Measurements from ENCODE around the gene PARD6G.

Gene PARD6G

DNA sequence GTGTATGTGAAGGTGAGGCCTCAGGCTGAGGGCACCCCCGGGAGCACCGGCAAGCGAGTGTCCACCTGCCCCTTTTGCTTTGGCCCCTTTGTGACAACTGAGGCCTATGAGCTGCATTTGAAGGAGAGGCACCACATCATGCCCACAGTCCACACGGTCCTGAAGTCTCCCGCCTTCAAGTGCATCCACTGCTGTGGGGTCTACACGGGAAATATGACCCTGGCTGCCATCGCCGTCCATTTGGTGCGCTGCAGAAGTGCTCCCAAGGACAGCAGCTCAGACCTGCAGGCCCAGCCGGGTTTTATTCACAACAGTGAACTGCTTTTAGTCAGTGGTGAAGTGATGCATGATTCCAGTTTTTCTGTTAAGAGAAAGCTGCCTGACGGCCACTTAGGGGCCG, 109.3 kb downstream of the PARD6G start:
- no peak overlapping the region for H3K4me3 ChIP-seq (ENCODE audit: low read depth, low read length)
- TF ChIP-seq CTCF (IDR thresholded peaks at IDR 0.05; ENCODE audit: borderline replicate concordance, insufficient read depth, low read depth, low read length): no peak

DNA sequence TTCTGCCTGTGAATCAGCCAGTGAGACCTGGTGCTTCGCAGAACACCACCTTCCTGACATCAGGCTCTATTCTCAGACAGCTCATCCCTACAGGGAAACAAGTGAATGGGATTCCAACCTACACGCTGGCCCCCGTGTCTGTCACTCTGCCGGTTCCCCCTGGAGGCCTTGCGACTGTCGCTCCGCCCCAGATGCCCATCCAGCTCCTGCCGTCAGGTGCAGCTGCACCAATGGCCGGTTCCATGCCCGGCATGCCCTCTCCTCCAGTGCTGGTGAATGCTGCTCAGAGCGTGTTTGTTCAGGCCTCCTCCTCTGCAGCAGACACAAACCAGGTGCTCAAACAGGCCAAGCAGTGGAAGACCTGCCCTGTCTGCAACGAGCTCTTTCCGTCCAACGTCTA, 110.2 kb downstream of the PARD6G start:
- no peak for TF ChIP-seq CTCF (IDR thresholded peaks at IDR 0.05; ENCODE audit: borderline replicate concordance, insufficient read depth, low read depth, low read length)
- no peak overlapping the region for H3K4me3 ChIP-seq (ENCODE audit: low read depth, low read length)

DNA sequence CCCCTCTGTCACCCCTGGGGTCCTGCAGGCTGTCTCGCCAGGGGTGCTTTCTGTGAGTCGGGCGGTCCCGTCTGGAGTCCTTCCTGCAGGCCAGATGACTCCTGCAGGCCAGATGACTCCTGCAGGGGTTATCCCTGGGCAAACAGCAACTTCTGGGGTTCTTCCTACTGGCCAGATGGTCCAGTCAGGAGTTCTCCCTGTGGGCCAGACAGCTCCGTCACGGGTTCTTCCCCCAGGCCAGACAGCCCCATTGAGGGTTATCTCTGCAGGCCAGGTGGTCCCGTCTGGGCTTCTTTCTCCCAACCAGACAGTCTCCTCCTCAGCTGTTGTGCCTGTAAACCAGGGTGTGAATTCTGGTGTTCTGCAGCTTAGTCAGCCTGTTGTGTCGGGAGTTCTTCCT, 110.6 kb downstream of the PARD6G start:
- no peak overlapping the region for H3K4me3 ChIP-seq (ENCODE audit: low read depth, low read length)
- no peak for TF ChIP-seq CTCF (IDR thresholded peaks at IDR 0.05; ENCODE audit: borderline replicate concordance, insufficient read depth, low read depth, low read length)

GRCh38 chr18:80135136-80135535, 112.2 kb downstream of the PARD6G start:
- no peak overlapping the region for H3K4me3 ChIP-seq (ENCODE audit: low read depth, low read length)
- no peak for TF ChIP-seq CTCF (IDR thresholded peaks at IDR 0.05; ENCODE audit: borderline replicate concordance, insufficient read depth, low read depth, low read length)

- TF ChIP-seq CTCF (IDR thresholded peaks at IDR 0.05; ENCODE audit: borderline replicate concordance, insufficient read depth, low read depth, low read length): no peak
- H3K4me3 ChIP-seq (ENCODE audit: low read depth, low read length): no peak overlapping the region
Measured at GRCh38 chr18:80133124-80133523, 114.2 kb downstream of the PARD6G start.

GRCh38 chr18:80132180-80132812, 115.0 kb downstream of the PARD6G start:
- no peak overlapping the region for H3K4me3 ChIP-seq (ENCODE audit: low read depth, low read length)
- TF ChIP-seq CTCF (IDR thresholded peaks at IDR 0.05; ENCODE audit: borderline replicate concordance, insufficient read depth, low read depth, low read length): no peak

DNA sequence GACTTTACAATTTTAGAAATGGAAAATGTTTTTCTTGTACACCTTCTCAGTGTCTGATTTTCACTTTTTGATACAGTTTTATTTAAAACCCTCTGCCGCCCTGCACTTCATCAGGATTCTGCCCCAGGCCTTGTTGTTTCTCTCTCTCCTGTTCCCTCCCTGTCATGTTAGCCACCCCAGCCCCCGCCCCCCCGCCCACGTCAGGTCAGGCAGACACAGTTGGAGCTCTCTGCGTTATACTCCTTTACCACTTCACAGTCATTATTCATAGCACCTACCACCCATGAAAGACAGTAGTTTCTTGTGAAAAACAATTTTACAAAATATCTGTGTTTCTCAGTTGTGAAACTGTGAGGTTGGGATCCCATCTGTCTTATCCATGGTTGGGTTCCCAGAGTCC, 116.8 kb downstream of the PARD6G start:
- H3K4me3 ChIP-seq (ENCODE audit: low read depth, low read length): no peak overlapping the region
- TF ChIP-seq CTCF (IDR thresholded peaks at IDR 0.05; ENCODE audit: borderline replicate concordance, insufficient read depth, low read depth, low read length): no peak
